Measurements from ENCODE around the gene AHNAK.

- TF ChIP-seq TAF1 (IDR thresholded peaks at IDR 0.05; ENCODE audit: borderline replicate concordance, insufficient read depth, low read length): 0 out of 2 replicates have a peak, but pooled peaks have one; percentile 32
- TF ChIP-seq, protein P1, sequence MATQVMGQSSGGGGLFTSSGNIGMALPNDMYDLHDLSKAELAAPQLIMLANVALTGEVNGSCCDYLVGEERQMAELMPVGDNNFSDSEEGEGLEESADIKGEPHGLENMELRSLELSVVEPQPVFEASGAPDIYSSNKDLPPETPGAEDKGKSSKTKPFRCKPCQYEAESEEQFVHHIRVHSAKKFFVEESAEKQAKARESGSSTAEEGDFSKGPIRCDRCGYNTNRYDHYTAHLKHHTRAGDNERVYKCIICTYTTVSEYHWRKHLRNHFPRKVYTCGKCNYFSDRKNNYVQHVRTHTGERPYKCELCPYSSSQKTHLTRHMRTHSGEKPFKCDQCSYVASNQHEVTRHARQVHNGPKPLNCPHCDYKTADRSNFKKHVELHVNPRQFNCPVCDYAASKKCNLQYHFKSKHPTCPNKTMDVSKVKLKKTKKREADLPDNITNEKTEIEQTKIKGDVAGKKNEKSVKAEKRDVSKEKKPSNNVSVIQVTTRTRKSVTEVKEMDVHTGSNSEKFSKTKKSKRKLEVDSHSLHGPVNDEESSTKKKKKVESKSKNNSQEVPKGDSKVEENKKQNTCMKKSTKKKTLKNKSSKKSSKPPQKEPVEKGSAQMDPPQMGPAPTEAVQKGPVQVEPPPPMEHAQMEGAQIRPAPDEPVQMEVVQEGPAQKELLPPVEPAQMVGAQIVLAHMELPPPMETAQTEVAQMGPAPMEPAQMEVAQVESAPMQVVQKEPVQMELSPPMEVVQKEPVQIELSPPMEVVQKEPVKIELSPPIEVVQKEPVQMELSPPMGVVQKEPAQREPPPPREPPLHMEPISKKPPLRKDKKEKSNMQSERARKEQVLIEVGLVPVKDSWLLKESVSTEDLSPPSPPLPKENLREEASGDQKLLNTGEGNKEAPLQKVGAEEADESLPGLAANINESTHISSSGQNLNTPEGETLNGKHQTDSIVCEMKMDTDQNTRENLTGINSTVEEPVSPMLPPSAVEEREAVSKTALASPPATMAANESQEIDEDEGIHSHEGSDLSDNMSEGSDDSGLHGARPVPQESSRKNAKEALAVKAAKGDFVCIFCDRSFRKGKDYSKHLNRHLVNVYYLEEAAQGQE (IDR thresholded peaks at IDR 0.05; ENCODE audit: insufficient read depth in 1 of 2, low read depth in 2 of 2, low read length in 2 of 2): peak in 1 of 2 experiments; percentile 4; a peak in 1 of 4 replicates
- TF ChIP-seq SIN3A (IDR thresholded peaks at IDR 0.05; ENCODE audit: borderline replicate concordance, insufficient read depth, low read length): 0 out of 2 replicates have a peak, but pooled peaks have one; percentile 18
- peak; percentile 87 for TF ChIP-seq FOXP2 (optimal IDR thresholded peaks at IDR 0.05; ENCODE audit: borderline replicate concordance, extremely low read depth, extremely low read length, insufficient read depth)
Observed at GRCh38 chr11:62556108-62556874, 9.7 kb upstream of the AHNAK start.
